Progenitor cell of endocrine pancreas (in vitro differentiated cells): ENCODE measurements around the gene MYL9. TPM values are rescaled to one million over a fixed set of nuclear protein-coding genes. Genes with fewer than 3 reads are reported as not detected.

Experiments
- DNase-seq: peaks from one replicate; pipeline ENCODE4 v3.0.0; 2021; ENCODE audit warnings: low spot score; ENCODE audit not compliant: unreplicated experiment
- H3K27ac Mint-ChIP-seq: 2 replicates; pipeline ENCODE4 v1.8.0; 2021; ENCODE audit warnings: mild to moderate bottlenecking, moderate library complexity, mixed read lengths
- H3K27me3 Mint-ChIP-seq: 2 replicates; pipeline ENCODE4 v1.8.0; 2021; ENCODE audit warnings: mixed read lengths
- H3K36me3 Mint-ChIP-seq: 2 replicates; pipeline ENCODE4 v1.8.0; 2022; ENCODE audit warnings: mixed read lengths; ENCODE audit not compliant: insufficient read depth
- H3K4me1 Mint-ChIP-seq: 2 replicates; pipeline ENCODE4 v1.8.0; 2021; ENCODE audit warnings: low read depth, mixed read lengths
- H3K4me3 Mint-ChIP-seq: 2 replicates; pipeline ENCODE4 v1.8.0; 2021; ENCODE audit warnings: low read depth, mild to moderate bottlenecking, moderate library complexity, mixed read lengths
- H3K9me3 Mint-ChIP-seq: 2 replicates; pipeline ENCODE4 v1.8.0; 2021; ENCODE audit warnings: low read depth, mixed read lengths
- CTCF ChIP-seq: fragments of 200-600 bp; sonication (generic); IDR thresholded peaks from one replicate; pipeline ENCODE4 v1.5.0; 2021; ENCODE audit warnings: antibody characterized with exemption, mild to moderate bottlenecking; ENCODE audit not compliant: unreplicated experiment
- total RNA-seq: library from RNA; stranded (reverse); gene quantifications from 2 replicates; pipeline ENCODE4 v1.2.1, GENCODE V29; 2021

Gene MYL9
- total RNA-seq, 1 donor from 2014 or later: 31.0 TPM

- DNase-seq: no peak
- Mint-ChIP-seq H3K27ac (no peak overlapping the region), H3K27me3 (no peaks in the 10 kb centered on the region), H3K4me1 (peaks cover 1% of the 10 kb centered on the region), H3K9me3 (no peaks in the 10 kb centered on the region), H3K36me3 (no peaks in the 10 kb centered on the region), H3K4me3 (no peak overlapping the region)
- TF ChIP-seq CTCF: no peak
Observed at GRCh38 chr20:36548006-36548315, 6.6 kb downstream of the MYL9 start.

- Mint-ChIP-seq H3K9me3 (no peaks in the 10 kb centered on the region), H3K36me3 (peaks cover 1% of the 10 kb centered on the region), H3K4me1 (no peaks in the 10 kb centered on the region), H3K4me3 (no peak overlapping the region), H3K27ac (no peak overlapping the region), H3K27me3 (no peaks in the 10 kb centered on the region)
- no peak for TF ChIP-seq CTCF
- no peak for DNase-seq
Observed at GRCh38 chr20:36548704-36549627, 7.6 kb downstream of the MYL9 start.

GRCh38 chr20:36549628-36549941, 8.3 kb downstream of the MYL9 start:
- H3K4me1 Mint-ChIP-seq: no peaks in the 10 kb centered on the region
- DNase-seq: no peak
- H3K36me3 Mint-ChIP-seq: peaks cover 1% of the 10 kb centered on the region
- H3K27ac Mint-ChIP-seq: no peak overlapping the region
- no peak overlapping the region for H3K4me3 Mint-ChIP-seq
- no peaks in the 10 kb centered on the region for H3K27me3 Mint-ChIP-seq
- TF ChIP-seq CTCF: no peak
- H3K9me3 Mint-ChIP-seq: no peaks in the 10 kb centered on the region

GRCh38 chr20:36549942-36550789, 8.8 kb downstream of the MYL9 start:
- H3K36me3 Mint-ChIP-seq: peaks cover 1% of the 10 kb centered on the region
- no peaks in the 10 kb centered on the region for H3K27me3 Mint-ChIP-seq
- no peaks in the 10 kb centered on the region for H3K4me1 Mint-ChIP-seq
- H3K27ac Mint-ChIP-seq: no peak overlapping the region
- no peak for DNase-seq
- TF ChIP-seq CTCF: no peak
- H3K4me3 Mint-ChIP-seq: no peak overlapping the region
- no peaks in the 10 kb centered on the region for H3K9me3 Mint-ChIP-seq

- H3K36me3 Mint-ChIP-seq: peaks cover 1% of the 10 kb centered on the region
- no peak for TF ChIP-seq CTCF
- no peak overlapping the region for H3K4me3 Mint-ChIP-seq
- no peak for DNase-seq
- H3K27me3 Mint-ChIP-seq: no peaks in the 10 kb centered on the region
- no peak overlapping the region for H3K27ac Mint-ChIP-seq
- no peaks in the 10 kb centered on the region for H3K4me1 Mint-ChIP-seq
- H3K9me3 Mint-ChIP-seq: no peaks in the 10 kb centered on the region
Observed at GRCh38 chr20:36550790-36551299, 9.5 kb downstream of the MYL9 start.
